Thymus (tissue), 11 donors: ENCODE results near the gene CUBN. TPM values are rescaled to one million over a fixed set of nuclear protein-coding genes. Genes with fewer than 3 reads are reported as not detected.
A peak's percentile ranks its signal among the peaks of the same experiment; 100 is the strongest.

Source experiments
- DNase-seq, 9 donors: peaks; one replicate each; pipeline ENCODE4 v3.0.0-alpha.2; 2013; ENCODE audit warnings: low spot score in 9 of 9, low read depth in 6 of 9, missing footprints in 1 of 9
- H3K27ac ChIP-seq, 2 donors: one replicate each; pipeline ENCODE4 v1.5.1; 2013; ENCODE audit warnings: control low read depth in 1 of 2, low read depth in 1 of 2, low read length in 1 of 2, mild to moderate bottlenecking in 1 of 2, moderate library complexity in 1 of 2
- H3K27me3 ChIP-seq, 2 donors: one replicate each; pipeline ENCODE4 v1.5.1; 2013; ENCODE audit warnings: low read length in 1 of 2; ENCODE audit not compliant: control insufficient read depth in 2 of 2, insufficient read depth in 1 of 2
- H3K36me3 ChIP-seq, 2 donors: one replicate each; pipeline ENCODE4 v1.5.1; 2013; ENCODE audit warnings: low read length in 1 of 2, mild to moderate bottlenecking in 1 of 2, moderate library complexity in 1 of 2; ENCODE audit not compliant: control insufficient read depth in 2 of 2, insufficient read depth in 2 of 2
- H3K4me1 ChIP-seq, 2 donors: one replicate each; pipeline ENCODE4 v1.5.1; 2013; ENCODE audit warnings: low read length in 2 of 2; ENCODE audit not compliant: control insufficient read depth in 2 of 2, insufficient read depth in 2 of 2
- H3K4me3 ChIP-seq, 2 donors: one replicate each; pipeline ENCODE4 v1.5.1; 2013; ENCODE audit warnings: low read length in 2 of 2, control low read depth in 1 of 2, mild to moderate bottlenecking in 1 of 2
- H3K9me3 ChIP-seq, 2 donors: one replicate each; pipeline ENCODE4 v1.5.1; 2013; ENCODE audit warnings: low read length in 1 of 2, mild to moderate bottlenecking in 1 of 2; ENCODE audit not compliant: control insufficient read depth in 2 of 2, insufficient read depth in 1 of 2
- whole genome bisulfite sequencing: extraction: QIAGEN DNeasy Blood & Tissue Kit; methylation state at CpG from one replicate; pipeline ENCODE4 v1.1.7; 2013; 5-methylcytosine and 5-hydroxymethylcytosine counted together
- polyA plus RNA-seq: library from polyadenylated mRNA; stranded (reverse); fragments of 200-250 nt; gene quantifications from one replicate; pipeline ENCODE4 v1.2.3, GENCODE V29; 2013
- total RNA-seq: library from RNA; stranded (reverse); fragments of 120-200 nt; gene quantifications from one replicate; pipeline ENCODE4 v1.2.4, GENCODE V29; 2013
- donor health status: healthy.

The CUBN gene
- total and polyA plus RNA-seq, 2 donors, result 1.7 to 1.8 TPM

GRCh38 chr10:17166699-17167098 is 37.1 kb upstream of the CUBN start:
- no peaks in the 10 kb centered on the region for H3K27me3 ChIP-seq
- no peaks in the 10 kb centered on the region for H3K36me3 ChIP-seq
- H3K27ac ChIP-seq, result no peak overlapping the region
- no peaks in the 10 kb centered on the region for H3K4me1 ChIP-seq
- H3K4me3 ChIP-seq, result no peak overlapping the region
- DNase-seq, result no peak
- no peaks in the 10 kb centered on the region for H3K9me3 ChIP-seq
- WGBS, result 96% methylated on average over 3 of the region's 3 CpGs

- 95% methylated on average over 2 of the region's 2 CpGs for WGBS
- no peak for DNase-seq
- no peaks in the 10 kb centered on the region for H3K4me1 ChIP-seq
These were observed 33.2 kb upstream of the CUBN start for GRCh38 chr10:17162828-17163227.

GRCh38 chr10:17161775-17162174 is 32.2 kb upstream of the CUBN start:
- 83% methylated on average over 3 of the region's 3 CpGs for WGBS
- no peak for DNase-seq

More at GRCh38 chr10:17162828-17163227, 33.2 kb upstream of the CUBN start:
- no peaks in the 10 kb centered on the region for H3K27me3 ChIP-seq
- no peak overlapping the region for H3K27ac ChIP-seq
- no peaks in the 10 kb centered on the region for H3K9me3 ChIP-seq
- no peaks in the 10 kb centered on the region for H3K36me3 ChIP-seq
- H3K4me3 ChIP-seq, result no peak overlapping the region

GRCh38 chr10:17157024-17157423 is 27.4 kb upstream of the CUBN start:
- 93% methylated on average over 2 of the region's 2 CpGs for WGBS
- no peaks in the 10 kb centered on the region for H3K36me3 ChIP-seq
- no peak overlapping the region for H3K27ac ChIP-seq
- H3K27me3 ChIP-seq, result no peaks in the 10 kb centered on the region
- H3K4me1 ChIP-seq, result no peaks in the 10 kb centered on the region
- no peak for DNase-seq
- H3K9me3 ChIP-seq, result no peaks in the 10 kb centered on the region
- H3K4me3 ChIP-seq, result no peak overlapping the region

More at GRCh38 chr10:17161775-17162174, 32.2 kb upstream of the CUBN start:
- H3K9me3 ChIP-seq, result no peaks in the 10 kb centered on the region
- no peak overlapping the region for H3K4me3 ChIP-seq
- H3K27me3 ChIP-seq, result no peaks in the 10 kb centered on the region
- H3K27ac ChIP-seq, result no peak overlapping the region
- no peaks in the 10 kb centered on the region for H3K36me3 ChIP-seq
- H3K4me1 ChIP-seq, result no peaks in the 10 kb centered on the region

GRCh38 chr10:17155826-17156225 is 26.2 kb upstream of the CUBN start:
- H3K4me1 ChIP-seq, result no peaks in the 10 kb centered on the region
- no peak overlapping the region for H3K4me3 ChIP-seq
- no peaks in the 10 kb centered on the region for H3K36me3 ChIP-seq
- no peak for DNase-seq
- H3K27me3 ChIP-seq, result no peaks in the 10 kb centered on the region
- no peak overlapping the region for H3K27ac ChIP-seq
- H3K9me3 ChIP-seq, result no peaks in the 10 kb centered on the region

- H3K4me3 ChIP-seq, result no peak overlapping the region
- no peaks in the 10 kb centered on the region for H3K27me3 ChIP-seq
These were observed 24.5 kb upstream of the CUBN start for GRCh38 chr10:17154116-17154515.

GRCh38 chr10:17153321-17153720 is 23.7 kb upstream of the CUBN start:
- no peak overlapping the region for H3K4me3 ChIP-seq
- no peaks in the 10 kb centered on the region for H3K27me3 ChIP-seq
- no peak for DNase-seq
- H3K27ac ChIP-seq, result no peak overlapping the region
- H3K9me3 ChIP-seq, result no peaks in the 10 kb centered on the region
- H3K4me1 ChIP-seq, result no peaks in the 10 kb centered on the region
- 97% methylated on average over 5 of the region's 5 CpGs for WGBS
- no peaks in the 10 kb centered on the region for H3K36me3 ChIP-seq

More at GRCh38 chr10:17154116-17154515, 24.5 kb upstream of the CUBN start:
- H3K4me1 ChIP-seq, result no peaks in the 10 kb centered on the region
- no peak overlapping the region for H3K27ac ChIP-seq
- H3K9me3 ChIP-seq, result no peaks in the 10 kb centered on the region
- DNase-seq, result no peak
- no peaks in the 10 kb centered on the region for H3K36me3 ChIP-seq

- H3K27ac ChIP-seq, result no peak overlapping the region
- no peaks in the 10 kb centered on the region for H3K36me3 ChIP-seq
- 92% methylated on average over 1 of the region's 1 CpG for WGBS
- no peaks in the 10 kb centered on the region for H3K27me3 ChIP-seq
- no peaks in the 10 kb centered on the region for H3K4me1 ChIP-seq
- no peaks in the 10 kb centered on the region for H3K9me3 ChIP-seq
- DNase-seq, result no peak
- H3K4me3 ChIP-seq, result no peak overlapping the region
These were observed 22.1 kb upstream of the CUBN start for GRCh38 chr10:17151716-17152115.

- Histone ChIP-seq H3K4me1 (no peaks in the 10 kb centered on the region), H3K27ac (no peak overlapping the region), H3K4me3 (no peak overlapping the region), H3K36me3 (no peaks in the 10 kb centered on the region), H3K9me3 (no peaks in the 10 kb centered on the region), H3K27me3 (no peaks in the 10 kb centered on the region)
- DNase-seq, result peak in 1 of 9 donors; percentile 11
- WGBS, result 95% methylated on average over 5 of the region's 5 CpGs
These were observed 18.4 kb upstream of the CUBN start for GRCh38 chr10:17147884-17148489.
